DND-41 (cell line): ENCODE results near the gene KANK3.

ENCODE experiments used
- ATAC-seq: fragments of 200-7000 bp; cut with Tn5 transposase; 3 replicates; pipeline ENCODE4 v1.9.1; 2021; ENCODE audit warnings: low read depth; ENCODE audit not compliant: insufficient read depth
- DNase-seq: peaks from one replicate; pipeline ENCODE4 v3.0.0-alpha.2; 2020
- H2AFZ ChIP-seq: 2 replicates; pipeline ENCODE4 v1.6.0; 2012; ENCODE audit warnings: low read depth, low read length
- H3K27ac ChIP-seq: 2 replicates; pipeline ENCODE4 v1.5.1; 2012; ENCODE audit warnings: low read length, inconsistent platforms
- H3K27me3 ChIP-seq: fragments of 200-600 bp; sonication (generic); 2 replicates; pipeline ENCODE4 v1.6.0; 2012; ENCODE audit warnings: low read length, mild to moderate bottlenecking, inconsistent platforms; ENCODE audit not compliant: insufficient read depth, poor library complexity
- H3K36me3 ChIP-seq: 2 replicates; pipeline ENCODE4 v1.5.1; 2012; ENCODE audit warnings: low read length, inconsistent platforms; ENCODE audit not compliant: insufficient read depth
- H3K4me1 ChIP-seq: 2 replicates; pipeline ENCODE4 v1.5.1; 2012; ENCODE audit warnings: mild to moderate bottlenecking, low read length; ENCODE audit not compliant: insufficient read depth
- H3K4me2 ChIP-seq: 2 replicates; pipeline ENCODE4 v1.6.0; 2012; ENCODE audit warnings: mild to moderate bottlenecking, moderate library complexity, low read length, inconsistent platforms; ENCODE audit not compliant: insufficient read depth
- H3K4me3 ChIP-seq, 2 experiments: fragments of 200-600 bp in 1 of 2; shearing (Covaris generic) in 1 of 2; 2 replicates each; pipeline ENCODE4 v1.5.1; 2012 to 2016; ENCODE audit warnings: inconsistent platforms in 2 of 2, low read length in 2 of 2, mild to moderate bottlenecking in 2 of 2, low read depth in 1 of 2, moderate library complexity in 1 of 2
- H3K79me2 ChIP-seq: 2 replicates; pipeline ENCODE4 v1.6.0; 2012; ENCODE audit warnings: low read length, inconsistent platforms; ENCODE audit not compliant: insufficient read depth
- H3K9ac ChIP-seq: 2 replicates; pipeline ENCODE4 v1.6.0; 2012; ENCODE audit warnings: low read depth, mild to moderate bottlenecking, inconsistent platforms, low read length, moderate library complexity
- H3K9me3 ChIP-seq: 2 replicates; pipeline ENCODE4 v1.5.1; 2012; ENCODE audit warnings: low read length, moderate library complexity, mild to moderate bottlenecking, inconsistent platforms; ENCODE audit not compliant: insufficient read depth, severe bottlenecking
- H4K20me1 ChIP-seq: 2 replicates; pipeline ENCODE4 v1.6.0; 2012; ENCODE audit warnings: low read length; ENCODE audit not compliant: insufficient read depth
- CTCF ChIP-seq: IDR thresholded peaks from 2 replicates; pipeline ENCODE4 v1.5.1; 2012; ENCODE audit warnings: borderline replicate concordance, low read length, moderate library complexity, mild to moderate bottlenecking; ENCODE audit not compliant: poor library complexity, severe bottlenecking; ENCODE audit errors: extremely low read depth
- EZH2 ChIP-seq: IDR thresholded peaks from 3 replicates; pipeline ENCODE4 v1.6.1; 2012; ENCODE audit warnings: borderline replicate concordance, low read depth, mild to moderate bottlenecking, moderate library complexity, low read length, inconsistent platforms; ENCODE audit not compliant: severe bottlenecking

KANK3 gene

GRCh38 chr19:8333767-8334457 lies 9.2 kb downstream of the KANK3 start:
- Histone ChIP-seq H4K20me1 (no peaks in the 10 kb centered on the region), H3K36me3 (no peaks in the 10 kb centered on the region), H3K4me2 (no peak overlapping the region), H3K9me3 (no peaks in the 10 kb centered on the region), H3K27ac (no peak overlapping the region), H2AFZ (no peak overlapping the region), H3K79me2 (no peaks in the 10 kb centered on the region), H3K4me1 (no peaks in the 10 kb centered on the region), H3K27me3 (no peaks in the 10 kb centered on the region), H3K9ac (no peak overlapping the region), H3K4me3 (no peak overlapping the region)
- no peak for ATAC-seq
- no peak for DNase-seq
- TF ChIP-seq CTCF: no peak
- no peak for TF ChIP-seq EZH2

- ATAC-seq (no peak), DNase-seq (no peak)
- Histone ChIP-seq H3K79me2 (no peaks in the 10 kb centered on the region), H3K9me3 (no peaks in the 10 kb centered on the region), H3K4me1 (no peaks in the 10 kb centered on the region), H3K36me3 (no peaks in the 10 kb centered on the region), H3K27me3 (no peaks in the 10 kb centered on the region), H3K4me3 (no peak overlapping the region), H3K9ac (no peak overlapping the region), H3K4me2 (no peak overlapping the region), H4K20me1 (no peaks in the 10 kb centered on the region), H3K27ac (no peak overlapping the region), H2AFZ (no peak overlapping the region)
- TF ChIP-seq CTCF (no peak), EZH2 (no peak)
Measured at GRCh38 chr19:8332976-8333766, 9.9 kb downstream of the KANK3 start.

GRCh38 chr19:8331263-8331845 lies 11.7 kb downstream of the KANK3 start:
- Histone ChIP-seq H3K79me2 (no peaks in the 10 kb centered on the region), H3K36me3 (no peaks in the 10 kb centered on the region), H3K27me3 (no peaks in the 10 kb centered on the region), H3K9me3 (no peaks in the 10 kb centered on the region), H3K27ac (no peak overlapping the region), H4K20me1 (no peaks in the 10 kb centered on the region), H3K4me3 (no peak overlapping the region), H3K9ac (no peak overlapping the region), H3K4me1 (no peaks in the 10 kb centered on the region), H2AFZ (no peak overlapping the region), H3K4me2 (no peak overlapping the region)
- TF ChIP-seq EZH2: no peak
- no peak for TF ChIP-seq CTCF
- ATAC-seq (no peak), DNase-seq (no peak)
